K562 (cell line): ENCODE data around the gene ARSA.

Source experiments
- CTCF ChIP-seq, 3 experiments: IDR thresholded peaks in 2 of 3; conservative IDR thresholded peaks in 1 of 3; 2 replicates each; pipeline ENCODE4 v1.5.1; 2011 to 2012; ENCODE audit warnings: low read length in 3 of 3, mild to moderate bottlenecking in 3 of 3, control low read depth in 2 of 3, improper control_type of control experiment in 1 of 3, inconsistent platforms in 1 of 3, low read depth in 1 of 3, mixed read lengths in 1 of 3, moderate library complexity in 1 of 3; ENCODE audit not compliant: insufficient read depth in 2 of 3
- NCOR1 ChIP-seq: fragments of 450-650 bp; IDR thresholded peaks from 2 replicates; pipeline ENCODE4 v1.6.1; 2016; ENCODE audit warnings: mild to moderate bottlenecking, moderate library complexity
- POLR2A ChIP-seq: fragments of 450-650 bp; conservative IDR thresholded peaks from 2 replicates; pipeline ENCODE4 v1.6.1; 2016
- RAD21 ChIP-seq, 2 experiments: fragments of 250-450 bp in 1 of 2; fragments of 450-650 bp in 1 of 2; sonication (Bioruptor Pico) in 1 of 2; formaldehyde crosslinking in 1 of 2; IDR thresholded peaks in 1 of 2; conservative IDR thresholded peaks in 1 of 2; 2 replicates each; pipeline versions ENCODE4 v1.4.0 to v1.8.0; 2020 to 2022; ENCODE audit warnings: mild to moderate bottlenecking in 2 of 2, moderate library complexity in 1 of 2
- RBFOX2 ChIP-seq: fragments of 200-400 bp; formaldehyde crosslinking; IDR thresholded peaks from 2 replicates; pipeline ENCODE4 v1.6.1; 2017; ENCODE audit warnings: low read depth, mild to moderate bottlenecking, low read length, moderate library complexity
- TOE1 ChIP-seq, 2 experiments: fragments of 450-650 bp in 1 of 2; sonication (generic) in 1 of 2; formaldehyde crosslinking in 1 of 2; IDR thresholded peaks; 2 replicates each; pipeline versions ENCODE4 v1.7.1 to v1.8.0; 2016 to 2022; ENCODE audit warnings: borderline replicate concordance in 2 of 2, mild to moderate bottlenecking in 2 of 2, antibody characterized with exemption in 1 of 2, inconsistent platforms in 1 of 2, low read depth in 1 of 2, missing genetic modification reagents in 1 of 2, moderate library complexity in 1 of 2
- ZNF23 ChIP-seq: fragments of 250-450 bp; sonication (Bioruptor Pico); IDR thresholded peaks from 2 replicates; pipeline ENCODE4 v1.4.0; 2020; ENCODE audit warnings: mild to moderate bottlenecking
- ZNF24 ChIP-seq: fragments of 450-650 bp; IDR thresholded peaks from 2 replicates; pipeline ENCODE4 v1.6.1; 2016
- TF ChIP-seq, protein P1 (sequence below): sonication (generic); formaldehyde crosslinking; IDR thresholded peaks from 2 replicates; pipeline ENCODE4 v1.8.1; 2023; ENCODE audit warnings: mild to moderate bottlenecking, missing genetic modification reagents

- TF ChIP-seq NCOR1: no peak
- TF ChIP-seq CTCF (IDR thresholded peaks at IDR 0.05 in 2 of 3, conservative IDR thresholded peaks at IDR 0.05 in 1 of 3; ENCODE audit: insufficient read depth in 2 of 3, low read depth in 1 of 3, low read length in 3 of 3): no peak
- TF ChIP-seq RAD21 (CRISPR knock-in tag; conservative IDR thresholded peaks at IDR 0.05 in 1 of 2, IDR thresholded peaks at IDR 0.05 in 1 of 2): no peak
- no peak for TF ChIP-seq POLR2A
- no peak for TF ChIP-seq TOE1 (IDR thresholded peaks at IDR 0.05; ENCODE audit: borderline replicate concordance)
- TF ChIP-seq TOE1 (CRISPR knock-in tag; IDR thresholded peaks at IDR 0.05; ENCODE audit: borderline replicate concordance, low read depth): no peak
- TF ChIP-seq, protein P1, sequence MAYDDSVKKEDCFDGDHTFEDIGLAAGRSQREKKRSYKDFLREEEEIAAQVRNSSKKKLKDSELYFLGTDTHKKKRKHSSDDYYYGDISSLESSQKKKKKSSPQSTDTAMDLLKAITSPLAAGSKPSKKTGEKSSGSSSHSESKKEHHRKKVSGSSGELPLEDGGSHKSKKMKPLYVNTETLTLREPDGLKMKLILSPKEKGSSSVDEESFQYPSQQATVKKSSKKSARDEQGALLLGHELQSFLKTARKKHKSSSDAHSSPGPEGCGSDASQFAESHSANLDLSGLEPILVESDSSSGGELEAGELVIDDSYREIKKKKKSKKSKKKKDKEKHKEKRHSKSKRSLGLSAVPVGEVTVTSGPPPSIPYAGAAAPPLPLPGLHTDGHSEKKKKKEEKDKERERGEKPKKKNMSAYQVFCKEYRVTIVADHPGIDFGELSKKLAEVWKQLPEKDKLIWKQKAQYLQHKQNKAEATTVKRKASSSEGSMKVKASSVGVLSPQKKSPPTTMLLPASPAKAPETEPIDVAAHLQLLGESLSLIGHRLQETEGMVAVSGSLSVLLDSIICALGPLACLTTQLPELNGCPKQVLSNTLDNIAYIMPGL: no peak
- TF ChIP-seq ZNF24: no peak
- TF ChIP-seq ZNF23 (CRISPR knock-in tag): no peak
- no peak for TF ChIP-seq RBFOX2
These were observed 42.2 kb downstream of the ARSA start for GRCh38 chr22:50585781-50586180.
